Progenitor cell of endocrine pancreas (in vitro differentiated cells): ENCODE results near the gene CCBE1. TPM values are rescaled to one million over a fixed set of nuclear protein-coding genes. Genes with fewer than 3 reads are reported as not detected.
A peak's percentile ranks its signal among the peaks of the same experiment; 100 is the strongest.

ENCODE experiments used
- DNase-seq: peaks from one replicate; pipeline ENCODE4 v3.0.0; 2021; ENCODE audit warnings: low spot score; ENCODE audit not compliant: unreplicated experiment
- H3K27ac Mint-ChIP-seq: 2 replicates; pipeline ENCODE4 v1.8.0; 2021; ENCODE audit warnings: mild to moderate bottlenecking, moderate library complexity, mixed read lengths
- H3K27me3 Mint-ChIP-seq: 2 replicates; pipeline ENCODE4 v1.8.0; 2021; ENCODE audit warnings: mixed read lengths
- H3K36me3 Mint-ChIP-seq: 2 replicates; pipeline ENCODE4 v1.8.0; 2022; ENCODE audit warnings: mixed read lengths; ENCODE audit not compliant: insufficient read depth
- H3K4me1 Mint-ChIP-seq: 2 replicates; pipeline ENCODE4 v1.8.0; 2021; ENCODE audit warnings: low read depth, mixed read lengths
- H3K4me3 Mint-ChIP-seq: 2 replicates; pipeline ENCODE4 v1.8.0; 2021; ENCODE audit warnings: low read depth, mild to moderate bottlenecking, moderate library complexity, mixed read lengths
- H3K9me3 Mint-ChIP-seq: 2 replicates; pipeline ENCODE4 v1.8.0; 2021; ENCODE audit warnings: low read depth, mixed read lengths
- CTCF ChIP-seq: fragments of 200-600 bp; sonication (generic); IDR thresholded peaks from one replicate; pipeline ENCODE4 v1.5.0; 2021; ENCODE audit warnings: antibody characterized with exemption, mild to moderate bottlenecking; ENCODE audit not compliant: unreplicated experiment
- total RNA-seq: library from RNA; stranded (reverse); gene quantifications from 2 replicates; pipeline ENCODE4 v1.2.1, GENCODE V29; 2021

The CCBE1 gene
- total RNA-seq, 1 donor from 2014 or later, result 1.2 TPM

- Mint-ChIP-seq H3K4me3 (no peak overlapping the region), H3K36me3 (no peaks in the 10 kb centered on the region), H3K9me3 (no peaks in the 10 kb centered on the region), H3K27me3 (peaks cover 4% of the 10 kb centered on the region), H3K4me1 (peaks cover 6% of the 10 kb centered on the region), H3K27ac (peak overlapping the region; percentile 18)
- DNase-seq, result no peak
- TF ChIP-seq CTCF, result no peak
Observed at GRCh38 chr18:59729781-59730180, 32.6 kb upstream of the CCBE1 start.

- DNase-seq, result no peak
- peaks cover 6% of the 10 kb centered on the region for H3K4me1 Mint-ChIP-seq
- H3K9me3 Mint-ChIP-seq, result no peaks in the 10 kb centered on the region
- no peak overlapping the region for H3K4me3 Mint-ChIP-seq
- no peak for TF ChIP-seq CTCF
- no peaks in the 10 kb centered on the region for H3K36me3 Mint-ChIP-seq
- H3K27me3 Mint-ChIP-seq, result peaks cover 4% of the 10 kb centered on the region
- H3K27ac Mint-ChIP-seq, result no peak overlapping the region
Observed at GRCh38 chr18:59728816-59729215, 31.6 kb upstream of the CCBE1 start.

GRCh38 chr18:59725142-59725541 lies 27.9 kb upstream of the CCBE1 start:
- peaks cover 3% of the 10 kb centered on the region for H3K27me3 Mint-ChIP-seq
- no peaks in the 10 kb centered on the region for H3K36me3 Mint-ChIP-seq
- no peak overlapping the region for H3K4me3 Mint-ChIP-seq
- no peak for TF ChIP-seq CTCF
- no peak for DNase-seq
- no peaks in the 10 kb centered on the region for H3K9me3 Mint-ChIP-seq
- no peak overlapping the region for H3K27ac Mint-ChIP-seq
- H3K4me1 Mint-ChIP-seq, result peaks cover 6% of the 10 kb centered on the region

- H3K36me3 Mint-ChIP-seq, result no peaks in the 10 kb centered on the region
- no peak for DNase-seq
- H3K4me3 Mint-ChIP-seq, result no peak overlapping the region
- no peaks in the 10 kb centered on the region for H3K4me1 Mint-ChIP-seq
- no peak for TF ChIP-seq CTCF
- H3K27ac Mint-ChIP-seq, result no peak overlapping the region
- H3K9me3 Mint-ChIP-seq, result no peaks in the 10 kb centered on the region
- peaks cover 12% of the 10 kb centered on the region for H3K27me3 Mint-ChIP-seq
Observed at GRCh38 chr18:59724103-59724502, 26.9 kb upstream of the CCBE1 start.

GRCh38 chr18:59721931-59722330 lies 24.7 kb upstream of the CCBE1 start:
- peaks cover 28% of the 10 kb centered on the region for H3K27me3 Mint-ChIP-seq
- DNase-seq, result no peak
- H3K27ac Mint-ChIP-seq, result no peak overlapping the region
- H3K36me3 Mint-ChIP-seq, result no peaks in the 10 kb centered on the region
- no peaks in the 10 kb centered on the region for H3K4me1 Mint-ChIP-seq
- H3K9me3 Mint-ChIP-seq, result no peaks in the 10 kb centered on the region
- TF ChIP-seq CTCF, result no peak
- no peak overlapping the region for H3K4me3 Mint-ChIP-seq
